AG10803 (cell line): ENCODE results near the gene HSF4.

Experiments
- DNase-seq: peaks from one replicate; pipeline ENCODE4 v3.0.0; 2010; ENCODE audit warnings: low read depth
- H3K4me3 ChIP-seq: 2 replicates; pipeline ENCODE4 v1.5.1; 2011; ENCODE audit warnings: mild to moderate bottlenecking, low read length, control low read depth
- CTCF ChIP-seq: conservative IDR thresholded peaks from 2 replicates; pipeline ENCODE4 v1.5.1; 2011; ENCODE audit warnings: mild to moderate bottlenecking, low read length, control low read depth, inconsistent platforms

HSF4 gene

GRCh38 chr16:67176662-67177061 is 12.1 kb downstream of the HSF4 start:
- H3K4me3 ChIP-seq = no peak overlapping the region
- no peak for DNase-seq
- no peak for TF ChIP-seq CTCF

GRCh38 chr16:67177743-67178699 is 13.5 kb downstream of the HSF4 start:
- peak overlapping the region; percentile 52 for H3K4me3 ChIP-seq
- TF ChIP-seq CTCF = no peak; the same call in 1 of the 2 replicates
- DNase-seq = peak; percentile 51

GRCh38 chr16:67179421-67180080 is 15.0 kb downstream of the HSF4 start:
- no peak for DNase-seq
- no peak overlapping the region for H3K4me3 ChIP-seq
- TF ChIP-seq CTCF = peak; percentile 9; the same call in 1 of the 2 replicates

- no peak for DNase-seq
- no peak for TF ChIP-seq CTCF
- no peak overlapping the region for H3K4me3 ChIP-seq
These were observed 15.6 kb downstream of the HSF4 start for GRCh38 chr16:67180166-67180565.

- no peak for TF ChIP-seq CTCF
- no peak overlapping the region for H3K4me3 ChIP-seq
- peak; percentile 86 for DNase-seq
These were observed 16.8 kb downstream of the HSF4 start for GRCh38 chr16:67181346-67181745.

- no peak overlapping the region for H3K4me3 ChIP-seq
- no peak for DNase-seq
These were observed 17.7 kb downstream of the HSF4 start for GRCh38 chr16:67182288-67182687.

More at GRCh38 chr16:67182288-67182687, 17.7 kb downstream of the HSF4 start:
- TF ChIP-seq CTCF = no peak
